ENCODE data around the gene PSPH. TPM values are rescaled to one million over a fixed set of nuclear protein-coding genes. Genes with fewer than 3 reads are reported as not detected.

Gene PSPH
- total and polyA plus RNA-seq, 10 of the 15 experiments (the other 5 are each of a cell fraction or from before 2014, with no cell fraction given): 5.2 to 36.4 (median 23.9) TPM

DNA sequence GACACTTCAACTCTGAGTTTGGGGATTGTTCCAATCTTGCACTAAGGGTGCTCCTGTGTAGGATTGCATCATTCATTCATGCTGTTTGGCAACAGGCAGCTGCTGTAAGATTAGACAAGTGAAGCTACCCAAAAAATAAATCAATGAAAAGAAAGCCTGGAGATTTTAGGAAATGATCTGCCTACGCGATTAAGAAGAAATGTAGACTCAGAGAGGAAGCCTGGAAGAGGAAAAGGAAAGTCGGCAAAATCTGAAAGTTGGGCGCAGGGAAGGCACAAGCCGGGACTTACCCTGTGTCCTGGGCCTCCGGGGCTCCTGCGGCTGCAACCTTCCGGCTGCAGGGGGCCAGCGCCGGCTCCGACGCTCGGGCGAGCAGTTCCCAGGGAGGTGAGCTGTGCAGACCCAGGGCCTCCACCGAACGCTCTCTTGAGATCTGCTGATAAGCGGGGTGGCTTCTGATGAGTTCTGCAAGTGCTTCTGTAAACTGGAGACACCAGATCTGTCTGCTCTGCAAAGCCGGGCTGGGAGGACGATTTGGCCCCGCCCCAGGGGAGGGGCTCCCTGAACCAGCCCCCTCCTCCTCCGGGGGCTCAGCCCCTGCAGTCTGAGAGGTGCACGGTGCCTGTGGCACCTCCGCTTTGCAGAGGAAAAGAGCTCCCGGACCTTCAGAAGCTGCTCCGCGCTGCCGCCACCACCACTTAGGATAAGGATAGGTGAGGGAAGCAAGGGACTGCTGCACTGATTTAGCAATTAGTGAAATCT, 17.4 kb downstream of the PSPH start (continued):
- TF ChIP-seq ZSCAN29 (IDR thresholded peaks at IDR 0.05) (no peak), WRNIP1 (IDR thresholded peaks at IDR 0.05; ENCODE audit: borderline replicate concordance, low read depth, low read length) (no peak), SMC3 (IDR thresholded peaks at IDR 0.05; ENCODE audit: borderline replicate concordance, low read length) (no peak), POLR2A (IDR thresholded peaks at IDR 0.05; ENCODE audit: low read depth, low read length) (peak; percentile 69), IKZF2 (IDR thresholded peaks at IDR 0.05) (0 out of 4 replicates have a peak, but pooled peaks of 1 of the 2 experiments have one; percentile 15), NRF1 (conservative IDR thresholded peaks at IDR 0.05; ENCODE audit: low read depth, low read length) (no peak), ZNF24 (IDR thresholded peaks at IDR 0.05) (peak; percentile 86), CUX1 (IDR thresholded peaks at IDR 0.05; ENCODE audit: insufficient replicate concordance, low read depth, low read length) (no peak), MYC (IDR thresholded peaks at IDR 0.05; ENCODE audit: insufficient read depth, insufficient read length, insufficient replicate concordance, low read length, severe bottlenecking) (no peak), IRF3 (IDR thresholded peaks at IDR 0.05) (no peak), IRF4 (IDR thresholded peaks at IDR 0.05; ENCODE audit: low read depth, low read length) (no peak), ZNF592 (IDR thresholded peaks at IDR 0.05) (no peak), USF1 (IDR thresholded peaks at IDR 0.05; ENCODE audit: borderline replicate concordance, extremely low read length, insufficient read depth, low read depth, low read length) (no peak), SMAD5 (IDR thresholded peaks at IDR 0.05; ENCODE audit: low read depth) (no peak)
- TF ChIP-seq, protein P1, sequence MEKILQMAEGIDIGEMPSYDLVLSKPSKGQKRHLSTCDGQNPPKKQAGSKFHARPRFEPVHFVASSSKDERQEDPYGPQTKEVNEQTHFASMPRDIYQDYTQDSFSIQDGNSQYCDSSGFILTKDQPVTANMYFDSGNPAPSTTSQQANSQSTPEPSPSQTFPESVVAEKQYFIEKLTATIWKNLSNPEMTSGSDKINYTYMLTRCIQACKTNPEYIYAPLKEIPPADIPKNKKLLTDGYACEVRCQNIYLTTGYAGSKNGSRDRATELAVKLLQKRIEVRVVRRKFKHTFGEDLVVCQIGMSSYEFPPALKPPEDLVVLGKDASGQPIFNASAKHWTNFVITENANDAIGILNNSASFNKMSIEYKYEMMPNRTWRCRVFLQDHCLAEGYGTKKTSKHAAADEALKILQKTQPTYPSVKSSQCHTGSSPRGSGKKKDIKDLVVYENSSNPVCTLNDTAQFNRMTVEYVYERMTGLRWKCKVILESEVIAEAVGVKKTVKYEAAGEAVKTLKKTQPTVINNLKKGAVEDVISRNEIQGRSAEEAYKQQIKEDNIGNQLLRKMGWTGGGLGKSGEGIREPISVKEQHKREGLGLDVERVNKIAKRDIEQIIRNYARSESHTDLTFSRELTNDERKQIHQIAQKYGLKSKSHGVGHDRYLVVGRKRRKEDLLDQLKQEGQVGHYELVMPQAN (conservative IDR thresholded peaks at IDR 0.05): no peak

Data from GM12878 (cell line).